HG03558 (cell line): ENCODE measurements around the gene OAS3.
"Not testable (repeated sequence)": the region's sequence is repeated elsewhere in the genome, so short reads cannot be mapped to it uniquely, and the experiment has no call there.

Experiments
- ATAC-seq: cut with Tn5 transposase; IDR thresholded peaks from one replicate; pipeline ENCODE4 v1.9.1; 2021; ENCODE audit warnings: moderate number of reproducible peaks; ENCODE audit not compliant: unreplicated experiment; ENCODE audit errors: extremely low read depth

The OAS3 gene

GRCh38 chr12:112947761-112948160 is 9.5 kb downstream of the OAS3 start:
- ATAC-seq: no peak

GRCh38 chr12:112948806-112949205 is 10.5 kb downstream of the OAS3 start:
- no peak for ATAC-seq

- no peak for ATAC-seq
These were observed 12.4 kb downstream of the OAS3 start for GRCh38 chr12:112950701-112951100.

GRCh38 chr12:112957125-112957524 is 18.9 kb downstream of the OAS3 start:
- ATAC-seq: not testable (repeated sequence)

GRCh38 chr12:112961074-112961473 is 22.8 kb downstream of the OAS3 start:
- ATAC-seq: no peak

GRCh38 chr12:112961536-112961935 is 23.3 kb downstream of the OAS3 start:
- no peak for ATAC-seq

GRCh38 chr12:112962561-112962960 is 24.3 kb downstream of the OAS3 start:
- no peak for ATAC-seq

- no peak for ATAC-seq
These were observed 25.1 kb downstream of the OAS3 start for GRCh38 chr12:112963227-112963861.

GRCh38 chr12:112964067-112964670 is 25.9 kb downstream of the OAS3 start:
- no peak for ATAC-seq

GRCh38 chr12:112964915-112965314 is 26.6 kb downstream of the OAS3 start:
- no peak for ATAC-seq

- ATAC-seq: no peak
These were observed 27.4 kb downstream of the OAS3 start for GRCh38 chr12:112965643-112966042.

- no peak for ATAC-seq
These were observed 29.0 kb downstream of the OAS3 start for GRCh38 chr12:112967306-112967705.

GRCh38 chr12:112967858-112968257 is 29.6 kb downstream of the OAS3 start:
- no peak for ATAC-seq

GRCh38 chr12:112969547-112970306 is 31.5 kb downstream of the OAS3 start:
- no peak for ATAC-seq

GRCh38 chr12:112970391-112970790 is 32.1 kb downstream of the OAS3 start:
- no peak for ATAC-seq

- ATAC-seq: no peak
These were observed 33.0 kb downstream of the OAS3 start for GRCh38 chr12:112971248-112971647.

GRCh38 chr12:112973011-112973735 is 34.9 kb downstream of the OAS3 start:
- ATAC-seq: no peak

GRCh38 chr12:112973818-112974231 is 35.6 kb downstream of the OAS3 start:
- ATAC-seq: no peak

- ATAC-seq: no peak
These were observed 36.6 kb downstream of the OAS3 start for GRCh38 chr12:112974904-112975303.

- ATAC-seq: no peak
These were observed 38.9 kb downstream of the OAS3 start for GRCh38 chr12:112977139-112977538.

GRCh38 chr12:112977641-112978040 is 39.4 kb downstream of the OAS3 start:
- no peak for ATAC-seq
